ENCODE data around the gene PROCR. TPM values are rescaled to one million over a fixed set of nuclear protein-coding genes. Genes with fewer than 3 reads are reported as not detected.
A peak's percentile ranks its signal among the peaks of the same experiment; 100 is the strongest.

Gene PROCR
- total RNA-seq, 2 donors from 2014 or later = 9.8 to 14.5 TPM

GRCh38 chr20:35172434-35172806, 548 bp downstream of the PROCR start:
- no peak for TF ChIP-seq CTCF (IDR thresholded peaks at IDR 0.05)
- peak overlapping the region; percentile 50 for H3K27ac ChIP-seq
- no peaks in the 10 kb centered on the region for H3K9me3 ChIP-seq
- peak overlapping the region; percentile 62 to 73 for H3K9ac ChIP-seq (ENCODE audit: low read depth in 2 of 2, low read length in 2 of 2)
- no peaks in the 10 kb centered on the region for H3K36me3 ChIP-seq
- intact Hi-C loops (cut with DNase I) = no loop called here
- H3K27me3 ChIP-seq = no peaks in the 10 kb centered on the region
- peak overlapping the region; percentile 28 for H3K4me3 ChIP-seq
- DNase-seq = no peak
- no peaks in the 10 kb centered on the region for H3K4me1 ChIP-seq

GRCh38 chr20:35173576-35174192, 1.8 kb downstream of the PROCR start:
- no peak for DNase-seq
- Histone ChIP-seq H3K27ac (no peak overlapping the region), H3K4me1 (no peaks in the 10 kb centered on the region), H3K9me3 (no peaks in the 10 kb centered on the region), H3K36me3 (no peaks in the 10 kb centered on the region), H3K4me3 (no peak overlapping the region), H3K27me3 (no peaks in the 10 kb centered on the region), H3K9ac (ENCODE audit: low read depth in 2 of 2, low read length in 2 of 2) (no peak overlapping the region)
- intact Hi-C loops (cut with DNase I) = no loop called here
- TF ChIP-seq CTCF (IDR thresholded peaks at IDR 0.05) = no peak

- Histone ChIP-seq H3K9ac (ENCODE audit: low read depth in 2 of 2, low read length in 2 of 2) (peak overlapping the region in 1 of 2 donors; percentile 34), H3K4me1 (no peaks in the 10 kb centered on the region), H3K27ac (no peak overlapping the region), H3K36me3 (no peaks in the 10 kb centered on the region), H3K9me3 (no peaks in the 10 kb centered on the region), H3K27me3 (no peaks in the 10 kb centered on the region), H3K4me3 (no peak overlapping the region)
- TF ChIP-seq CTCF (IDR thresholded peaks at IDR 0.05) = no peak
- intact Hi-C loops (cut with DNase I) = no loop called here
- DNase-seq = peak; percentile 74
Measured at GRCh38 chr20:35174458-35175216, 2.8 kb downstream of the PROCR start.

- Histone ChIP-seq H3K4me3 (no peak overlapping the region), H3K4me1 (no peaks in the 10 kb centered on the region), H3K9me3 (no peaks in the 10 kb centered on the region), H3K27me3 (no peaks in the 10 kb centered on the region), H3K9ac (ENCODE audit: low read depth in 2 of 2, low read length in 2 of 2) (no peak overlapping the region), H3K27ac (no peak overlapping the region), H3K36me3 (no peaks in the 10 kb centered on the region)
- intact Hi-C loops (cut with DNase I) = no loop called here
- TF ChIP-seq CTCF (IDR thresholded peaks at IDR 0.05) = no peak
- DNase-seq = no peak
Measured at GRCh38 chr20:35176132-35176531, 4.3 kb downstream of the PROCR start.

GRCh38 chr20:35179292-35180212, 7.7 kb downstream of the PROCR start:
- no peak overlapping the region for H3K27ac ChIP-seq
- no peaks in the 10 kb centered on the region for H3K36me3 ChIP-seq
- no peak for TF ChIP-seq CTCF (IDR thresholded peaks at IDR 0.05)
- no peaks in the 10 kb centered on the region for H3K9me3 ChIP-seq
- no peaks in the 10 kb centered on the region for H3K27me3 ChIP-seq
- DNase-seq = no peak
- H3K4me3 ChIP-seq = no peak overlapping the region
- intact Hi-C loops (cut with DNase I) = no loop called here
- H3K9ac ChIP-seq (ENCODE audit: low read depth in 2 of 2, low read length in 2 of 2) = no peak overlapping the region
- H3K4me1 ChIP-seq = no peaks in the 10 kb centered on the region

Measured in colonic mucosa (tissue), 4 donors.